ENCODE results near the gene AKAP6. TPM values are rescaled to one million over a fixed set of nuclear protein-coding genes. Genes with fewer than 3 reads are reported as not detected.

The AKAP6 gene
- total RNA-seq, 1 experiment from 2014 or later: 1.9 TPM

DNA sequence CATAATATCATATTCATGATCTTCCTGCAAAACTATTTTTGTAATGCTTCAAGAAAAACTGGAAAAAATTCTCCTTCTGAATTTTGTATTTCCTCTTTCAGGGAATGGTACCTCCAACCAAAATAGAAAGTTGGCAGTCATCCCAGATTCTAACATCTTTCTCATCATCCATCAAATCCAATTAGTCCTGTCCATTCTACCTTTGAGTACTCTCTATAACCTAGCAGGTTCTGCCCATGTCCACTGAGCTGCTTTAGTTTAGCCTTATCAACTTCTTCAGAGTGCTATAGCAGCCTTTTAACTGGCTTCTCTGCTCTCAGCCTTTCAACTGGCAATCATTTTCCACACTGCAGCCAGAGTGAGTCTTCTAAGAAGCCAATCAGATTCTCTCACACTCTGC is 236.2 kb downstream of the AKAP6 start:
- Histone ChIP-seq H3K27me3 (ENCODE audit: insufficient read depth, low read length) (0 out of 2 replicates have a peak, but pooled peaks cover 5% of the 10 kb centered on the region), H2AFZ (ENCODE audit: low read depth, low read length, poor library complexity, severe bottlenecking) (no peak overlapping the region), H3K36me3 (ENCODE audit: control insufficient read depth in 1 of 2, insufficient read depth in 2 of 2, low read length in 2 of 2) (no peaks in the 10 kb centered on the region), H3K9me2 (ENCODE audit: insufficient read depth) (no peaks in the 10 kb centered on the region), H3K27ac (ENCODE audit: low read depth, low read length) (no peak overlapping the region), H3K4me2 (ENCODE audit: low read length) (no peak overlapping the region), H3K9me3 (ENCODE audit: control insufficient read depth in 1 of 2, insufficient read depth in 1 of 2, low read depth in 1 of 2, low read length in 2 of 2) (no peaks in the 10 kb centered on the region), H3K9ac (ENCODE audit: low read length) (no peak overlapping the region), H3K4me1 (ENCODE audit: control insufficient read depth in 1 of 2, insufficient read depth in 2 of 2, low read length in 2 of 2) (no peaks in the 10 kb centered on the region), H3K4me3 (replicated peaks in 1 of 2; ENCODE audit: low read depth in 1 of 2, low read length in 2 of 2) (no peak overlapping the region), H3K79me2 (ENCODE audit: insufficient read depth, low read length) (no peaks in the 10 kb centered on the region), H4K20me1 (ENCODE audit: insufficient read depth) (no peaks in the 10 kb centered on the region)
- POLR2A ChIA-PET: no interaction called here
- DNase-seq (ENCODE audit: low read depth, low spot score) (no peak), ATAC-seq (no peak)
- BruUV-seq (replicated peaks): no TSS peak
- RAD21 ChIA-PET (ENCODE audit: low non-redundant PET in 1 of 2, low total read pairs in 2 of 2, uncharacterized antibody in 2 of 2, unreplicated experiment in 2 of 2): no interaction called here
- intact Hi-C loops (cut with micrococcal nuclease): no loop called here
- CTCF ChIA-PET: no interaction called here
- TF ChIP-seq EZH2phosphoT487 (IDR thresholded peaks at IDR 0.05; ENCODE audit: borderline replicate concordance) (no peak), TCF7L2 (IDR thresholded peaks at IDR 0.05; ENCODE audit: borderline replicate concordance, extremely low read depth, insufficient read depth, insufficient read length) (no peak), SP1 (IDR thresholded peaks at IDR 0.05; ENCODE audit: low read depth) (no peak), FOSL1 (IDR thresholded peaks at IDR 0.05; ENCODE audit: low read depth) (no peak), YY1 (IDR thresholded peaks at IDR 0.05; ENCODE audit: extremely low read depth, insufficient replicate concordance, low read depth, low read length) (no peak), CBX3 (IDR thresholded peaks at IDR 0.05; ENCODE audit: low read depth) (no peak), ELF1 (IDR thresholded peaks at IDR 0.05; ENCODE audit: borderline replicate concordance, low read depth) (no peak), ZNF274 (IDR thresholded peaks at IDR 0.05; ENCODE audit: low read depth, low read length) (no peak)
- TF ChIP-seq, protein P1, sequence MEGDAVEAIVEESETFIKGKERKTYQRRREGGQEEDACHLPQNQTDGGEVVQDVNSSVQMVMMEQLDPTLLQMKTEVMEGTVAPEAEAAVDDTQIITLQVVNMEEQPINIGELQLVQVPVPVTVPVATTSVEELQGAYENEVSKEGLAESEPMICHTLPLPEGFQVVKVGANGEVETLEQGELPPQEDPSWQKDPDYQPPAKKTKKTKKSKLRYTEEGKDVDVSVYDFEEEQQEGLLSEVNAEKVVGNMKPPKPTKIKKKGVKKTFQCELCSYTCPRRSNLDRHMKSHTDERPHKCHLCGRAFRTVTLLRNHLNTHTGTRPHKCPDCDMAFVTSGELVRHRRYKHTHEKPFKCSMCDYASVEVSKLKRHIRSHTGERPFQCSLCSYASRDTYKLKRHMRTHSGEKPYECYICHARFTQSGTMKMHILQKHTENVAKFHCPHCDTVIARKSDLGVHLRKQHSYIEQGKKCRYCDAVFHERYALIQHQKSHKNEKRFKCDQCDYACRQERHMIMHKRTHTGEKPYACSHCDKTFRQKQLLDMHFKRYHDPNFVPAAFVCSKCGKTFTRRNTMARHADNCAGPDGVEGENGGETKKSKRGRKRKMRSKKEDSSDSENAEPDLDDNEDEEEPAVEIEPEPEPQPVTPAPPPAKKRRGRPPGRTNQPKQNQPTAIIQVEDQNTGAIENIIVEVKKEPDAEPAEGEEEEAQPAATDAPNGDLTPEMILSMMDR (IDR thresholded peaks at IDR 0.05 in 2 of 3, conservative IDR thresholded peaks at IDR 0.05 in 1 of 3; ENCODE audit: borderline replicate concordance in 1 of 3, insufficient read depth in 1 of 3, low read depth in 2 of 3, low read length in 2 of 3): no peak
- TF ChIP-seq, protein P2, sequence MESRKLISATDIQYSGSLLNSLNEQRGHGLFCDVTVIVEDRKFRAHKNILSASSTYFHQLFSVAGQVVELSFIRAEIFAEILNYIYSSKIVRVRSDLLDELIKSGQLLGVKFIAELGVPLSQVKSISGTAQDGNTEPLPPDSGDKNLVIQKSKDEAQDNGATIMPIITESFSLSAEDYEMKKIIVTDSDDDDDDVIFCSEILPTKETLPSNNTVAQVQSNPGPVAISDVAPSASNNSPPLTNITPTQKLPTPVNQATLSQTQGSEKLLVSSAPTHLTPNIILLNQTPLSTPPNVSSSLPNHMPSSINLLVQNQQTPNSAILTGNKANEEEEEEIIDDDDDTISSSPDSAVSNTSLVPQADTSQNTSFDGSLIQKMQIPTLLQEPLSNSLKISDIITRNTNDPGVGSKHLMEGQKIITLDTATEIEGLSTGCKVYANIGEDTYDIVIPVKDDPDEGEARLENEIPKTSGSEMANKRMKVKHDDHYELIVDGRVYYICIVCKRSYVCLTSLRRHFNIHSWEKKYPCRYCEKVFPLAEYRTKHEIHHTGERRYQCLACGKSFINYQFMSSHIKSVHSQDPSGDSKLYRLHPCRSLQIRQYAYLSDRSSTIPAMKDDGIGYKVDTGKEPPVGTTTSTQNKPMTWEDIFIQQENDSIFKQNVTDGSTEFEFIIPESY (IDR thresholded peaks at IDR 0.05; ENCODE audit: extremely low read depth, insufficient replicate concordance, low read length): no peak
